ENCODE results near the gene GPR143.
"Not testable (repeated sequence)": the region's sequence is repeated elsewhere in the genome, so short reads cannot be mapped to it uniquely, and the experiment has no call there.

Gene GPR143

GRCh38 chrX:9765737-9766097 lies at the start of gene GPR143:
TSS of gene GPR143 (minus strand) at chrX:9765847. CDS start at chrX:9765817, 30 bp downstream.
- DNase-seq: no peak

- DNase-seq: not testable (repeated sequence)
Measured at GRCh38 chrX:9811086-9811485, 45.4 kb upstream of the GPR143 start.

- not testable (repeated sequence) for DNase-seq
Measured at GRCh38 chrX:9809876-9810275, 44.2 kb upstream of the GPR143 start.

GRCh38 chrX:9807355-9808182 lies 41.9 kb upstream of the GPR143 start:
- no peak for DNase-seq

GRCh38 chrX:9805956-9806355 lies 40.3 kb upstream of the GPR143 start:
- no peak for DNase-seq

- no peak for DNase-seq
Measured at GRCh38 chrX:9804444-9804843, 38.8 kb upstream of the GPR143 start.

GRCh38 chrX:9802737-9803136 lies 37.1 kb upstream of the GPR143 start:
- DNase-seq: no peak

GRCh38 chrX:9797384-9798360 lies 32.0 kb upstream of the GPR143 start:
- DNase-seq: no peak

- no peak for DNase-seq
Measured at GRCh38 chrX:9794495-9794894, 28.8 kb upstream of the GPR143 start.

- DNase-seq: no peak
Measured at GRCh38 chrX:9790866-9791265, 25.2 kb upstream of the GPR143 start.

GRCh38 chrX:9789555-9789954 lies 23.9 kb upstream of the GPR143 start:
- DNase-seq: no peak

GRCh38 chrX:9788911-9789310 lies 23.3 kb upstream of the GPR143 start:
- no peak for DNase-seq

GRCh38 chrX:9786798-9787635 lies 21.4 kb upstream of the GPR143 start:
- DNase-seq: no peak

GRCh38 chrX:9785944-9786797 lies 20.5 kb upstream of the GPR143 start, which contains the start of gene SHROOM2:
TSS of gene SHROOM2 (plus strand) at chrX:9786429. CDS start at chrX:9786546, 117 bp downstream.
- no peak for DNase-seq

GRCh38 chrX:9785254-9785943 lies 19.8 kb upstream of the GPR143 start:
- DNase-seq: no peak

GRCh38 chrX:9784332-9784731 lies 18.7 kb upstream of the GPR143 start:
- no peak for DNase-seq

- DNase-seq: no peak
Measured at GRCh38 chrX:9781941-9782340, 16.3 kb upstream of the GPR143 start.

GRCh38 chrX:9775930-9776329 lies 10.3 kb upstream of the GPR143 start:
- DNase-seq: peak; percentile 56

GRCh38 chrX:9772943-9773342 lies 7.3 kb upstream of the GPR143 start:
- DNase-seq: no peak

GRCh38 chrX:9770319-9770718 lies 4.7 kb upstream of the GPR143 start:
- DNase-seq: no peak

GRCh38 chrX:9768321-9768839 lies 2.7 kb upstream of the GPR143 start:
- DNase-seq: not testable (repeated sequence)
